ENCODE measurements around the gene TMEM41A. TPM values are rescaled to one million over a fixed set of nuclear protein-coding genes. Genes with fewer than 3 reads are reported as not detected.

Gene TMEM41A
- total RNA-seq, 1 experiment from 2014 or later, result 14.4 TPM

- H3K36me3 Mint-ChIP-seq, result no peaks in the 10 kb centered on the region
- peaks cover 3% of the 10 kb centered on the region; the same call in 1 of the 2 replicates for H3K4me1 Mint-ChIP-seq
- DNase-seq (ENCODE audit: low spot score), result no peak
- no peak for TF ChIP-seq MYBL2 (CRISPR knock-in tag; IDR thresholded peaks at IDR 0.05)
- TF ChIP-seq ZNF671 (CRISPR knock-in tag; IDR thresholded peaks at IDR 0.05), result no peak
- no peak for TF ChIP-seq MAX (CRISPR knock-in tag; IDR thresholded peaks at IDR 0.05)
- TF ChIP-seq JAZF1 (CRISPR knock-in tag; IDR thresholded peaks at IDR 0.05), result no peak
- TF ChIP-seq ZNF232 (CRISPR knock-in tag; IDR thresholded peaks at IDR 0.05), result no peak
- no peak for TF ChIP-seq IRF2 (CRISPR knock-in tag; IDR thresholded peaks at IDR 0.05; ENCODE audit: borderline replicate concordance, low read depth)
- no peak for TF ChIP-seq ZNF512 (CRISPR knock-in tag; IDR thresholded peaks at IDR 0.05; ENCODE audit: borderline replicate concordance)
- TF ChIP-seq CREB1 (CRISPR knock-in tag; IDR thresholded peaks at IDR 0.05), result no peak
- no peak for TF ChIP-seq NR2C2 (CRISPR knock-in tag; IDR thresholded peaks at IDR 0.05)
- no peak for TF ChIP-seq PREB (CRISPR knock-in tag; IDR thresholded peaks at IDR 0.05; ENCODE audit: borderline replicate concordance)
- no peak for TF ChIP-seq STAT6 (CRISPR knock-in tag; conservative IDR thresholded peaks at IDR 0.05; ENCODE audit: low read depth)
- no peak for TF ChIP-seq E2F1 (CRISPR knock-in tag; IDR thresholded peaks at IDR 0.05)
- TF ChIP-seq FOXJ3 (CRISPR knock-in tag; IDR thresholded peaks at IDR 0.05; ENCODE audit: borderline replicate concordance), result no peak
- TF ChIP-seq HMGA2 (CRISPR knock-in tag; IDR thresholded peaks at IDR 0.05), result no peak
- TF ChIP-seq ZBTB21 (CRISPR knock-in tag; IDR thresholded peaks at IDR 0.05; ENCODE audit: borderline replicate concordance), result no peak
- TF ChIP-seq E2F4 (CRISPR knock-in tag; IDR thresholded peaks at IDR 0.05; ENCODE audit: borderline replicate concordance, low read depth), result no peak
- TF ChIP-seq TEAD1 (CRISPR knock-in tag; IDR thresholded peaks at IDR 0.05), result no peak
- no peak for TF ChIP-seq ARID4B (CRISPR knock-in tag; IDR thresholded peaks at IDR 0.05; ENCODE audit: borderline replicate concordance)
- no peaks in the 10 kb centered on the region for H3K9me3 Mint-ChIP-seq
- H3K27me3 Mint-ChIP-seq (ENCODE audit: low read depth), result peaks cover 17% of the 10 kb centered on the region
- POLR2A ChIA-PET, result no interaction called here
- ATAC-seq, result no peak
- CTCF ChIA-PET, result no interaction called here
- H3K27ac Mint-ChIP-seq, result no peak overlapping the region
- H3K4me3 Mint-ChIP-seq, result no peak overlapping the region
These were observed 4.7 kb upstream of the TMEM41A start for GRCh38 chr3:185503521-185503920.
